Measurements from ENCODE around the gene USP8. TPM values are rescaled to one million over a fixed set of nuclear protein-coding genes. Genes with fewer than 3 reads are reported as not detected.
"Not testable (repeated sequence)": the region's sequence is repeated elsewhere in the genome, so short reads cannot be mapped to it uniquely, and the experiment has no call there.

Gene USP8
- total RNA-seq, 1 experiment from 2014 or later, result 48.5 TPM

DNA sequence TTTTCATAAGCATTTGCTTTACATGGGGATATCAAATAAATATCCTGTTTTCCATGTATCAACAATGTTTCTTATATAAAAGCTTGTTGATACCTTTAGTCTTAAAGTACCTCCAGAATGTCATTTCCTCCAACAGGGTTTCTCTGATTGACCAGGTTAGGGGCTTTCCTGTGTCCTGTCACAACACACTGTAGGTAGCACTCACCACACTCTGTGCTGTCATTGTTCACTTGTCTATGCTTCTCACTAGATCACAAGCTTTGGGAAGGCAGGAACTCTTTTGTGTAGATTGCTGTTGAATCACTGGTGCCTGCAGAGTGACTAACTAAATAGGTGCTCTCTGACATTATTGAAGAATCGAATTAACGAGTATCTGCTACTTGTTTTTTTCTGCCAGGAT, 72.5 kb downstream of the USP8 start:
- intact Hi-C loops (cut with micrococcal nuclease; ENCODE audit: unreplicated experiment), result no loop called here
- Histone ChIP-seq H3K36me3 (ENCODE audit: insufficient read depth, low read length, poor library complexity, severe bottlenecking) (peaks cover 86% of the 10 kb centered on the region), H3K27ac (ENCODE audit: low read depth, low read length, poor library complexity, severe bottlenecking) (no peak overlapping the region), H3K9me3 (ENCODE audit: low read depth, low read length, poor library complexity, severe bottlenecking) (no peaks in the 10 kb centered on the region), H3K27me3 (replicated peaks; ENCODE audit: insufficient read depth, low read depth, low read length, poor library complexity) (no peaks in the 10 kb centered on the region), H3K4me3 (ENCODE audit: low read depth, low read length, poor library complexity, severe bottlenecking) (no peak overlapping the region), H3K4me1 (ENCODE audit: insufficient read depth, low read length, poor library complexity, severe bottlenecking) (no peaks in the 10 kb centered on the region)
- no peak for TF ChIP-seq EZH2 (IDR thresholded peaks at IDR 0.05; ENCODE audit: borderline replicate concordance, low read depth, low read length, poor library complexity, severe bottlenecking)
- TF ChIP-seq, protein P1, sequence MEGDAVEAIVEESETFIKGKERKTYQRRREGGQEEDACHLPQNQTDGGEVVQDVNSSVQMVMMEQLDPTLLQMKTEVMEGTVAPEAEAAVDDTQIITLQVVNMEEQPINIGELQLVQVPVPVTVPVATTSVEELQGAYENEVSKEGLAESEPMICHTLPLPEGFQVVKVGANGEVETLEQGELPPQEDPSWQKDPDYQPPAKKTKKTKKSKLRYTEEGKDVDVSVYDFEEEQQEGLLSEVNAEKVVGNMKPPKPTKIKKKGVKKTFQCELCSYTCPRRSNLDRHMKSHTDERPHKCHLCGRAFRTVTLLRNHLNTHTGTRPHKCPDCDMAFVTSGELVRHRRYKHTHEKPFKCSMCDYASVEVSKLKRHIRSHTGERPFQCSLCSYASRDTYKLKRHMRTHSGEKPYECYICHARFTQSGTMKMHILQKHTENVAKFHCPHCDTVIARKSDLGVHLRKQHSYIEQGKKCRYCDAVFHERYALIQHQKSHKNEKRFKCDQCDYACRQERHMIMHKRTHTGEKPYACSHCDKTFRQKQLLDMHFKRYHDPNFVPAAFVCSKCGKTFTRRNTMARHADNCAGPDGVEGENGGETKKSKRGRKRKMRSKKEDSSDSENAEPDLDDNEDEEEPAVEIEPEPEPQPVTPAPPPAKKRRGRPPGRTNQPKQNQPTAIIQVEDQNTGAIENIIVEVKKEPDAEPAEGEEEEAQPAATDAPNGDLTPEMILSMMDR (conservative IDR thresholded peaks at IDR 0.05; ENCODE audit: low read depth, low read length), result no peak
- ChIA-PET POLR2A (ENCODE audit: low non-redundant PET) (no interaction called here), CTCF (no interaction called here)
- no peak for DNase-seq (ENCODE audit: low spot score)
- no TSS peak for BruUV-seq (replicated peaks)

- Histone ChIP-seq H3K9me3 (ENCODE audit: low read depth, low read length, poor library complexity, severe bottlenecking) (no peaks in the 10 kb centered on the region), H3K4me3 (ENCODE audit: low read depth, low read length, poor library complexity, severe bottlenecking) (no peak overlapping the region), H3K36me3 (ENCODE audit: insufficient read depth, low read length, poor library complexity, severe bottlenecking) (peaks cover 55% of the 10 kb centered on the region), H3K4me1 (ENCODE audit: insufficient read depth, low read length, poor library complexity, severe bottlenecking) (no peaks in the 10 kb centered on the region), H3K27ac (ENCODE audit: low read depth, low read length, poor library complexity, severe bottlenecking) (no peak overlapping the region), H3K27me3 (replicated peaks; ENCODE audit: insufficient read depth, low read depth, low read length, poor library complexity) (no peaks in the 10 kb centered on the region)
- no peak for TF ChIP-seq EZH2 (IDR thresholded peaks at IDR 0.05; ENCODE audit: borderline replicate concordance, low read depth, low read length, poor library complexity, severe bottlenecking)
- TF ChIP-seq, protein P1 (conservative IDR thresholded peaks at IDR 0.05; ENCODE audit: low read depth, low read length), result no peak
- no TSS peak for BruUV-seq (replicated peaks)
- POLR2A ChIA-PET (ENCODE audit: low non-redundant PET), result no interaction called here
- peak; percentile 1 for DNase-seq (ENCODE audit: low spot score)
- CTCF ChIA-PET, result no interaction called here
- intact Hi-C loops (cut with micrococcal nuclease; ENCODE audit: unreplicated experiment), result no loop called here
Observed at GRCh38 chr15:50500352-50500751, 76.1 kb downstream of the USP8 start.

DNA sequence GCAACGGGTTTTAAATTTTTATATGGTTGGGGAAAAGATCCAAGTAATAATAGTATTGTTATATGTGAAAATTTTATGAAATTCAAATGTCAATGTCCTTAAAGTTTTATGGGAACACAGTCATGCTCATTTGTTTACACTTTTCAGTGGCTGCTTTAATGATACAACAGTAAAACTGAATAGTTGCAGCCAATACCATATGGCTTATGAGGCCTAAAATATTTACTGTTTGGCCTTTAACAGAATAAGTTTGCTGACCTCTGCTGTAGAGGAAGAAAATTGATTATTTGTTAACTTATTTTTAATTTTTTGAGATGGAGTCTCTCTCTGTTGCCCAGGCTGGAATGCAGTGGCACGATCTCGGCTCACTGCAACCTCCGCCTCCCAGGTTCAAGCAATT, 77.6 kb downstream of the USP8 start:
- no peak overlapping the region for H3K27ac ChIP-seq (ENCODE audit: low read depth, low read length, poor library complexity, severe bottlenecking)

DNA sequence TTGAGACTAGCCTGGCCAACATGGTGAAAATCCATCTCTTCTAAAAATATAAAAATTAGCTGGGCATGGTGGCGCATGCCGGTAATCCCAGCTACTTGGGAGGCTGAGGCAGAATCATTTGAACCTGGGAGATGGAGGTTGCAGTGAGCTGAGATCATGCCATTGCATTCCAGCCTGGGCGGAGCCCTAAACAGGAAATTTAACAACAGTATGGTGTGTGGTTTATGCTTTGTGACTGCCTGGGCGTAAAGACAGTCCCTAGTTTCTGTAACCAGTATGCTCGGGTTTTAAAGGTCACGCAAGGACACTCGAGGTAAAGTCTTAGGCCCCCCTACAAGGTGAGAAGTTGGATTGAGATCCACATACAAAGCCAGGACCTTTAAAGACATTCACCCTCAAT, 78.9 kb downstream of the USP8 start:
- Histone ChIP-seq H3K4me3 (ENCODE audit: low read depth, low read length, poor library complexity, severe bottlenecking) (no peak overlapping the region), H3K4me1 (ENCODE audit: insufficient read depth, low read length, poor library complexity, severe bottlenecking) (no peaks in the 10 kb centered on the region), H3K36me3 (ENCODE audit: insufficient read depth, low read length, poor library complexity, severe bottlenecking) (peaks cover 32% of the 10 kb centered on the region), H3K9me3 (ENCODE audit: low read depth, low read length, poor library complexity, severe bottlenecking) (no peaks in the 10 kb centered on the region), H3K27ac (ENCODE audit: low read depth, low read length, poor library complexity, severe bottlenecking) (no peak overlapping the region), H3K27me3 (replicated peaks; ENCODE audit: insufficient read depth, low read depth, low read length, poor library complexity) (no peaks in the 10 kb centered on the region)
- no peak for DNase-seq (ENCODE audit: low spot score)
- TF ChIP-seq, protein P1 (conservative IDR thresholded peaks at IDR 0.05; ENCODE audit: low read depth, low read length), result no peak
- no peak for TF ChIP-seq EZH2 (IDR thresholded peaks at IDR 0.05; ENCODE audit: borderline replicate concordance, low read depth, low read length, poor library complexity, severe bottlenecking)
- intact Hi-C loops (cut with micrococcal nuclease; ENCODE audit: unreplicated experiment), result no loop called here
- BruUV-seq (replicated peaks), result no TSS peak
- CTCF ChIA-PET, result no interaction called here
- POLR2A ChIA-PET (ENCODE audit: low non-redundant PET), result no interaction called here

More for the DNA sequence above, 77.6 kb downstream of the USP8 start:
- intact Hi-C loops (cut with micrococcal nuclease; ENCODE audit: unreplicated experiment), result no loop called here
- Histone ChIP-seq H3K36me3 (ENCODE audit: insufficient read depth, low read length, poor library complexity, severe bottlenecking) (peaks cover 45% of the 10 kb centered on the region), H3K4me1 (ENCODE audit: insufficient read depth, low read length, poor library complexity, severe bottlenecking) (no peaks in the 10 kb centered on the region), H3K9me3 (ENCODE audit: low read depth, low read length, poor library complexity, severe bottlenecking) (no peaks in the 10 kb centered on the region), H3K27me3 (replicated peaks; ENCODE audit: insufficient read depth, low read depth, low read length, poor library complexity) (no peaks in the 10 kb centered on the region), H3K4me3 (ENCODE audit: low read depth, low read length, poor library complexity, severe bottlenecking) (no peak overlapping the region)
- BruUV-seq (replicated peaks), result no TSS peak
- CTCF ChIA-PET, result no interaction called here
- POLR2A ChIA-PET (ENCODE audit: low non-redundant PET), result no interaction called here
- TF ChIP-seq EZH2 (IDR thresholded peaks at IDR 0.05; ENCODE audit: borderline replicate concordance, low read depth, low read length, poor library complexity, severe bottlenecking), result no peak
- no peak for DNase-seq (ENCODE audit: low spot score)

GRCh38 chr15:50505656-50506055, 81.5 kb downstream of the USP8 start:
- BruUV-seq (replicated peaks); POLR2A ChIA-PET (ENCODE audit: low non-redundant PET): not testable (repeated sequence)

More at GRCh38 chr15:50505656-50506055, 81.5 kb downstream of the USP8 start:
- H3K4me3 ChIP-seq (ENCODE audit: low read depth, low read length, poor library complexity, severe bottlenecking); DNase-seq (ENCODE audit: low spot score); H3K36me3 ChIP-seq (ENCODE audit: insufficient read depth, low read length, poor library complexity, severe bottlenecking); H3K9me3 ChIP-seq (ENCODE audit: low read depth, low read length, poor library complexity, severe bottlenecking); H3K4me1 ChIP-seq (ENCODE audit: insufficient read depth, low read length, poor library complexity, severe bottlenecking); H3K27me3 ChIP-seq (replicated peaks; ENCODE audit: insufficient read depth, low read depth, low read length, poor library complexity); intact Hi-C loops (cut with micrococcal nuclease; ENCODE audit: unreplicated experiment); H3K27ac ChIP-seq (ENCODE audit: low read depth, low read length, poor library complexity, severe bottlenecking): not testable (repeated sequence)
- CTCF ChIA-PET, result interaction anchor here (0.5 kb wide), 1 partner anchor 46 kb away, joined by 9 read pairs; no protein-coding TSS in a partner anchor

Data from A673 (cell line).